ENCODE measurements around the gene PNLIPRP3.

PNLIPRP3 gene

GRCh38 chr10:116521424-116522290 is 94.0 kb downstream of the PNLIPRP3 start:
- ATAC-seq, result no peak

GRCh38 chr10:116522803-116523381 is 95.2 kb downstream of the PNLIPRP3 start:
- ATAC-seq, result no peak

- no peak for ATAC-seq
Measured at GRCh38 chr10:116524736-116525135, 97.1 kb downstream of the PNLIPRP3 start.

GRCh38 chr10:116526219-116526618 is 98.6 kb downstream of the PNLIPRP3 start:
- ATAC-seq, result no peak
